Heart right ventricle (tissue), 16 donors: ENCODE measurements around the gene RBPMS2. TPM values are rescaled to one million over a fixed set of nuclear protein-coding genes. Genes with fewer than 3 reads are reported as not detected.
A peak's percentile ranks its signal among the peaks of the same experiment; 100 is the strongest.

Experiments used
- ATAC-seq, 8 donors: fragments of 200-7000 bp; cut with Tn5 transposase; one replicate each; pipeline ENCODE4 v1.9.1; 2020; ENCODE audit warnings: mild to moderate bottlenecking in 8 of 8, moderate library complexity in 8 of 8, moderate number of reproducible peaks in 1 of 8
- DNase-seq, 2 donors: peaks; one replicate each; pipeline ENCODE4 v3.0.0-alpha.2; 2020
- H3K27ac ChIP-seq, 10 donors: fragments of 200-600 bp; sonication (generic) in 2 of 10; one replicate each; pipeline versions ENCODE4 v1.5.0 to v1.8.0; 2020 to 2022; ENCODE audit warnings: mild to moderate bottlenecking in 3 of 10
- H3K27me3 ChIP-seq, 7 donors: fragments of 200-600 bp; one replicate each; pipeline ENCODE4 v1.8.0; 2021 to 2022; ENCODE audit warnings: mild to moderate bottlenecking in 2 of 7
- H3K36me3 ChIP-seq, 9 donors: fragments of 200-600 bp; sonication (generic) in 1 of 9; one replicate each; pipeline versions ENCODE4 v1.5.0 to v1.8.0; 2020 to 2022; ENCODE audit warnings: mild to moderate bottlenecking in 2 of 9
- H3K4me1 ChIP-seq, 9 donors: fragments of 200-600 bp; sonication (generic) in 1 of 9; one replicate each; pipeline versions ENCODE4 v1.5.0 to v1.8.0; 2020 to 2022; ENCODE audit warnings: mild to moderate bottlenecking in 4 of 9
- H3K4me3 ChIP-seq, 10 donors: fragments of 200-600 bp; sonication (generic) in 2 of 10; one replicate each; pipeline versions ENCODE4 v1.5.0 to v1.8.0; 2020 to 2022; ENCODE audit warnings: mild to moderate bottlenecking in 7 of 10, moderate library complexity in 2 of 10
- H3K9me3 ChIP-seq, 11 donors: fragments of 200-600 bp in 10 of 11; sonication (generic) in 2 of 11; one replicate each; pipeline versions ENCODE4 v1.5.0 to v1.8.0; 2013 to 2022; ENCODE audit warnings: mild to moderate bottlenecking in 2 of 11, control low read depth in 1 of 11, moderate library complexity in 1 of 11
- WGBS, 2 donors: extraction: QIAGEN DNeasy Blood & Tissue Kit; methylation state at CpG; one replicate each; pipeline ENCODE4 v1.1.7; 2013; ENCODE audit warnings: inconsistent platforms in 1 of 2; 5-methylcytosine and 5-hydroxymethylcytosine counted together
- intact Hi-C, 10 donors: fragments of 100-400 bp; cut with DNase I; formaldehyde crosslinking; loops; one replicate each; pipeline versions ENCODE4 v1.11.1 to v1.14.2; 2022
- polyA plus RNA-seq, 2 donors: library from polyadenylated mRNA; stranded (reverse); fragments of 200-250 nt; gene quantifications; one replicate each; pipeline ENCODE4 v1.2.3, GENCODE V29; 2013
- total RNA-seq, 10 donors: library from RNA; stranded (reverse); fragmentation: NEBNext Ultra II Directional in 3 of 10; extraction: Animal tissue kit (Norgen Biotek cat#: 25700) in 3 of 10; gene quantifications; one replicate each; pipeline versions ENCODE4 v1.2.1 to v1.2.4, GENCODE V29; 2021 to 2023
- TF ChIP-seq, protein P1 (sequence below), 9 donors: fragments of 200-600 bp; sonication (generic) in 2 of 9; IDR thresholded peaks; one replicate each; pipeline versions ENCODE4 v1.5.0 to v1.8.0; 2021 to 2022; ENCODE audit warnings: antibody characterized with exemption in 9 of 9, mild to moderate bottlenecking in 5 of 9, moderate library complexity in 1 of 9
- donor health status: Arrhythmogenic right ventricular cardiomyopathy.
- donor health status: ischemic (EF 13 %, LVEDD 7.1; RV severe dilation, severe dysfunction).
- donor health status: healthy with polysubstance abuse.
- donor health status: DM: no; HTN: yes; CAD: no.
- donor health status: DM: no; HTN: no; CAD: no.
- donor health status: ischemic (EF 25% LVEDD 6.9; RV normal size, moderate dysfunction).
- donor health status: ischemic (EF 25% LVEDD 5.7; RV mildly dilated, moderate dysfunction).
- donor health status: healthy.
- donor health status: DM: yes; HTN: yes; CAD: no.
- donor health status: Ischemic cardiomyopathy.
- donor health status: ischemic (EF 35%, LVEDD 5.7; RV mildly dilated, moderate dysfunction).
- donor health status: nonischemic (EF 11% LVEDD 7.7; RV severe dilation, severe dysfunction).
- donor health status: DM: yes; HTN: yes; CAD: no.
- donor health status: PGD.
- donor health status: ischemic (EF 29% LVEDD 5.4; RV normal size, mild dysfunction).
- donor health status: nonischemic (EF 23%, LVEDD 6.1; RV moderate dilation, normal function).

The RBPMS2 gene
- total and polyA plus RNA-seq, 12 donors: 177 to 310 (median 213) TPM

GRCh38 chr15:64813075-64813474 is 37.7 kb upstream of the RBPMS2 start:
- H3K9me3 ChIP-seq: no peaks in the 10 kb centered on the region
- no peak overlapping the region for H3K4me3 ChIP-seq
- H3K4me1 ChIP-seq: peaks cover 0 to 18% (median 2%) of the 10 kb centered on the region in 9 donors
- 38 to 43% methylated on average over 6 of the region's 6 CpGs for WGBS, 2 donors
- ATAC-seq: peak in 7 of 8 donors; percentile 31 to 70 (median 59)
- intact Hi-C loops: loop anchor here in 7 of 10 donors (5.0 kb wide), 2 partner anchors 81 to 126 kb away; no protein-coding TSS in a partner anchor
- peaks cover 0 to 4% (median 0%) of the 10 kb centered on the region in 9 donors for H3K36me3 ChIP-seq
- DNase-seq: peak in 1 of 2 donors; percentile 40
- TF ChIP-seq, protein P1, sequence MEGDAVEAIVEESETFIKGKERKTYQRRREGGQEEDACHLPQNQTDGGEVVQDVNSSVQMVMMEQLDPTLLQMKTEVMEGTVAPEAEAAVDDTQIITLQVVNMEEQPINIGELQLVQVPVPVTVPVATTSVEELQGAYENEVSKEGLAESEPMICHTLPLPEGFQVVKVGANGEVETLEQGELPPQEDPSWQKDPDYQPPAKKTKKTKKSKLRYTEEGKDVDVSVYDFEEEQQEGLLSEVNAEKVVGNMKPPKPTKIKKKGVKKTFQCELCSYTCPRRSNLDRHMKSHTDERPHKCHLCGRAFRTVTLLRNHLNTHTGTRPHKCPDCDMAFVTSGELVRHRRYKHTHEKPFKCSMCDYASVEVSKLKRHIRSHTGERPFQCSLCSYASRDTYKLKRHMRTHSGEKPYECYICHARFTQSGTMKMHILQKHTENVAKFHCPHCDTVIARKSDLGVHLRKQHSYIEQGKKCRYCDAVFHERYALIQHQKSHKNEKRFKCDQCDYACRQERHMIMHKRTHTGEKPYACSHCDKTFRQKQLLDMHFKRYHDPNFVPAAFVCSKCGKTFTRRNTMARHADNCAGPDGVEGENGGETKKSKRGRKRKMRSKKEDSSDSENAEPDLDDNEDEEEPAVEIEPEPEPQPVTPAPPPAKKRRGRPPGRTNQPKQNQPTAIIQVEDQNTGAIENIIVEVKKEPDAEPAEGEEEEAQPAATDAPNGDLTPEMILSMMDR (IDR thresholded peaks at IDR 0.05): no peak
- peaks cover 0 to 5% (median 0%) of the 10 kb centered on the region in 7 donors for H3K27me3 ChIP-seq
- peak overlapping the region in 1 of 10 donors; percentile 8 for H3K27ac ChIP-seq

- Histone ChIP-seq H3K27ac (no peak overlapping the region), H3K4me3 (no peak overlapping the region), H3K36me3 (no peaks in the 10 kb centered on the region), H3K27me3 (peaks cover 0 to 5% (median 0%) of the 10 kb centered on the region in 7 donors), H3K9me3 (no peaks in the 10 kb centered on the region), H3K4me1 (peaks cover 0 to 18% (median 5%) of the 10 kb centered on the region in 9 donors)
- WGBS, 2 donors: 72 to 82% methylated on average over 6 of the region's 6 CpGs
- TF ChIP-seq, protein P1 (IDR thresholded peaks at IDR 0.05): no peak
- ATAC-seq (no peak), DNase-seq (no peak)
- intact Hi-C loops: loop anchor here (1.0 to 5.0 kb wide), 7 partner anchors 70 to 123 kb away; no protein-coding TSS in a partner anchor
Measured at GRCh38 chr15:64810497-64811326, 35.3 kb upstream of the RBPMS2 start.

DNA sequence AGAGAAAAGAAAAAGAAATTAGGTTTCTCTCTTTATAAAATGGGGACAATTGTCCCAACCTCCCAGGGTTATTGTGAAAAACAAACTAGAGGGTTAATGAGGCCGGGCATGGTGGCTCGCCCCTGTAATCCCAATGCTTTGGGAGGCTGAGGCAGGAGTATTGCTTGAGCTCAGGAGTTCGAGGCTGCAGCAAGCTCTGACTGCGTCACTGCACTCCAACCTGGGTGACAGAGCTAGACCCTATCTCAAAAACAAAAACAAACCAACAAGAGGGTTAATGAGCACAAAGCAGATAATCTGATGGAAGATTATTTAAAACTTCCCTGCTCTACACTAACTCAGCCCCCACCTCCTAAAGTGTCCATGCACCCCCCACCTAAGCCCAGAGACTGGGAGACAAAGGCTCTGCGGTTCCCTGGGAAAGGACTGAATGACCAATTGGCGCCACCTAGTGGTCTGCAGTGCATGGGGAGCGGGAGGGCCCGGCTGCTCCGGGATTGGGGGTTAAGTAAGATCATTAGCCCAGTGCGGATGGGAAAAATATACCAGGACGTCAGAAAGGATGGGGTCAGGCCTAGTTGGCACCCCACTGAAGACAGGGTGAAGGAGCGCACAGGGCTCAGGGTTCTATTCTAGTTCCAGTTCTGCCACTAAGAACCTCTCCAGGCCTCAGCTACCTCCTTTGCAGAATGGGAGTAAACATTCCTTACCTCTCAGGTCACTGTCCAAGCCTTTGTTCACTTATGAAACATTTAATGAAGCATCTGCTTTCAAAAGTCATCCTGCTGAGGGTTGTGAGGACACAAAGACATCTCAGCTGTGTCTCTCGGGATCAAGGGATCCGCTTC is 34.5 kb upstream of the RBPMS2 start:
- peaks cover 0 to 18% (median 5%) of the 10 kb centered on the region in 9 donors for H3K4me1 ChIP-seq

More for the DNA sequence above, 34.5 kb upstream of the RBPMS2 start:
- 30 to 33% methylated on average over 14 of the region's 14 CpGs for WGBS, 2 donors
- H3K36me3 ChIP-seq: no peaks in the 10 kb centered on the region
- H3K27me3 ChIP-seq: peaks cover 0 to 5% (median 0%) of the 10 kb centered on the region in 7 donors
- TF ChIP-seq, protein P1 (IDR thresholded peaks at IDR 0.05): peak; percentile 80 to 94 (median 92)
- peak; percentile 85 to 89 for DNase-seq
- intact Hi-C loops: loop anchor here (1.0 to 5.0 kb wide), 8 partner anchors 68 to 123 kb away; no protein-coding TSS in a partner anchor
- ATAC-seq: peak; percentile 68 to 90 (median 86)
- no peak overlapping the region for H3K27ac ChIP-seq
- no peak overlapping the region for H3K4me3 ChIP-seq
- no peaks in the 10 kb centered on the region for H3K9me3 ChIP-seq
